Stimulated activated CD4-positive, alpha-beta T cell treated with anti-CD3 and anti-CD28 coated beads, TNF-alpha, amount 100 ng/mL, for 24 hours (primary cell): Measurements from ENCODE around the gene ARHGAP28.

Experiments
- DNase-seq, 3 experiments: peaks; one replicate each; pipeline ENCODE4 v3.0.0-alpha.2; 2020; ENCODE audit warnings: low read depth in 3 of 3

ARHGAP28 gene

GRCh38 chr18:6729247-6730091 lies at the start of gene ARHGAP28:
Gene ARHGAP28 (plus strand): TSS chr18:6729716. CDS start chr18:6729822, 106 bp downstream.
- peak in 1 of 3 experiments; percentile 1 for DNase-seq

DNA sequence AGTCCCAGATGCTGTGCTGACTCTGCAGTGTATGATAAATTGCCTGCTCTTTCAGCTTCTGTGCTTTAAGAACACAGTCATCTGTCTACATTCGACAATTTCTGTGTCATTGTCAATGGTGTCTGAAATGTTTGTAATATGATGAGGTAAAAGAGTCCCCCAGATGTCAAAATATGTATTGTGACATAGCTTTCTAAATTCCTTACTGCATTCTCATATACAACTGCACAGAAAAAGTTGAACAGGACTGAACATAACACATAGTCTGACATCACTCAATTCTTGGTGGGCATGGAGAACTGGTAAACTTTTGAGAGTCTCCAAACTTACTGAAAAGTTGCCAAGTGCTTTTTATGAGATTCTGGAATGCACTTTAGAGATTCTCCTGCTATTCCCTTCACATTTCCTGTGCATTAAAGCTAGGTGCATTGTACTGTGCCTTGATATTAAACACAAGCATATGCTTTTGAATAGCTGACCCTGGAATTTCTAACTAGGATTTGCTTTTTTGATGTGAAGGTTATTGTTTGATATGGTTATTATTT lies 48.1 kb upstream of the ARHGAP28 start:
- no peak for DNase-seq

GRCh38 chr18:6682437-6683111 lies 46.9 kb upstream of the ARHGAP28 start:
- DNase-seq: no peak

DNA sequence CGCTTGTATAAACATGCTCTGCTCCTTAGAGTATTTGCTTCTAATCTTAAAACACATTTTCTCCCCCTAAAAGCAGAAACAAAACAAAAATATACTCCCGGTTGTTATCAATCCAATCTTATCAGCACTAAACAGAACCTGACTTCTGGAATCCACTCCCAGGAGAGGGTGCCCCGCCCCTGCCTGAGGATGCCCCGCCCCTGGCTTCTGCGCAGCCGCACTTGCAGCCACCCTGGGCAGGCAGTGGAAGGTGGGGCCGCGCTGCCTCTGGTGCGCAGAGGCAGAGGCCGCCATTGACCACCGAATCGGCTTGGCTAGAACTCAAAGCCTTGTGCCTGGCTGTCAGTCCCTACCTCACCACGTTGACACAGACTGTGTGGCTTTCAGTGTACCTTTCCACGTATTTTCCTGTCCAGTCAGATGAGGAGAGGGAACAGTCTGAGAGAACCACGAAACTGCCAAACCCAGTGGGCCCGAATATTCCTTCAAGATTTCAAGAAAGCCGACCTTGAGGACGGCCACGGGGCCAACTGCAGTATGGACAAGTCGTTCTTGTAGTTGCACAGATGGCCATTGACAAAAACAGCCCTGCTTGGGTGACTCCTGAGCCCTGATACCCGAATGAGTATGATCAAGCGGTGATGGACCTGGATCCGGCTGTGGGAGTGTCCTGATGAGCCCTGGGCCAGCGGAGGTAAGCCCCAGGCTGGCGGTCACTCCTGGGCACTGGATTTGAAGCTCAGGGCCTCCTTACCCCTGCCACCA lies 46.2 kb upstream of the ARHGAP28 start:
- no peak for DNase-seq

DNA sequence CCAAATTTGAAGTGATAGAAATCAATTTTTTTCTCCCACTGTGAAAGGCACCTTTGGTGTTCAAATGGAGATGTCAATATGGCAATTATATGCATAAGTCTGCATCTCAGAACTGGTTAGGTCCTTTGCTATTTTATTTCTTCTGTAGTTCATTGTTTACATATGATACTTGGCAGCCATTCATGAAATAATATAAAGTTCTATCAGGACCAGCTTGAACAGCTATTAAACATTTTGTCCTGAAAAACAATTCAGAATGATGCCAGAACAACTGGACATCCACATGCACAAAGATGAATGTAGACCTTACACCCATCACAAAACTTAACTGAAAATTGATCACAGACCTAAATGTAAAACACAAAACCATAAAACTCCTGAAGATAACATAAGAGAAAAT lies 41.8 kb upstream of the ARHGAP28 start:
- DNase-seq: no peak

GRCh38 chr18:6708890-6709289 lies 20.6 kb upstream of the ARHGAP28 start:
- no peak for DNase-seq

- DNase-seq: no peak
Measured at GRCh38 chr18:6711467-6711866, 18.0 kb upstream of the ARHGAP28 start.

- no peak for DNase-seq
Measured at GRCh38 chr18:6712401-6712800, 17.1 kb upstream of the ARHGAP28 start.

DNA sequence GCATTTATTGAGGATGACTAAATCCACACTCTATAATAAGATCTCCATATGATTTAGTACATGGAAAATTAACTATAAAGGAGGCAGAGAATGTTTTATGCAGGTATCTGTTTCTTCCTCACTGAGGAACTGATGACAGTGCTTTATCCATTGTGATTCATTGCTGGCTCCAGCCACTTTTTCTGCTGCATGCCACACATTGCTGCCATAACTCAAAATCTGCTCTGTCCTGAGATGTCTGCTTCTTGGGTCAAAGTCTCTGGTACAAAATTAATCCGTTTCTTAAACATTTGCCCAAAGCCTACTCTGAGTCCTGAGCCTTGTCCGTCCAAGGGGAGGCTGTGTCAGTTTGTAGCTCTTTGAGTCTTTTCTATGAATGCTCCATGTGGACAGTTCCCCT lies 15.5 kb upstream of the ARHGAP28 start:
- no peak for DNase-seq

GRCh38 chr18:6718267-6718666 lies 11.2 kb upstream of the ARHGAP28 start:
- no peak for DNase-seq

DNA sequence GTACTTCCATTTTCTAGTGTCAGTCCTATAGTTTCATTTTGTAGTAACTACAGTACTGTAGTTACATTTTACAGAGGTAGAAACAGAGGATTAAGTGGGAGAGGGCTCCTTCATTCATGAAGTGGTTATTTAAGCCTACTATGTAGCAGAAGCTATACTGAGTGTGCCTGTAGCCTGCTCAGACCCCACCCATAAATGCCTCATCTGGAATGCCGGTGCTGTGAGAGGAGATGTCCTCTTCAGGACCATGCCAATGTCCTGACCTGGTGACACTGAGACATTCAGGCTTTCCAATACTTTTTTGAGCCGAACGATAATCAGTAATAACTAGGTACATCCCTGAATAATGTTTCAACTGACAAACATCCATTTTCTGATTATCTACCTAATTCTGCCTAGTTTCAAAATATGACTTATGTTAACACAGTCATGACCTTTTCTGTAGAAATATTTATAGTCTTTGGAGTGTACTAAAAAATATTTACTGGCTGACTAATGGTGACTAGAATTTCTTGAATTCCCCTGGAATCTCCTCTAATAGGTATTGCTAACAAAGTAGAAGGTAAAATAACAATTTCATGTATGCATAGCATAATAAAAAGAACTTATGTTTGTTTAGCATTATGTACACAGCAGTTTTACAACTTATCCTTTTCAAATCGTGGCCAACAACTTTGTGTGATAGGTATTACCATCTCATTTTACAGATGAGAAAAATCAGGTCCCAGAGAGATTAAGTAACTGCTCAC lies 10.2 kb upstream of the ARHGAP28 start:
- no peak for DNase-seq

DNA sequence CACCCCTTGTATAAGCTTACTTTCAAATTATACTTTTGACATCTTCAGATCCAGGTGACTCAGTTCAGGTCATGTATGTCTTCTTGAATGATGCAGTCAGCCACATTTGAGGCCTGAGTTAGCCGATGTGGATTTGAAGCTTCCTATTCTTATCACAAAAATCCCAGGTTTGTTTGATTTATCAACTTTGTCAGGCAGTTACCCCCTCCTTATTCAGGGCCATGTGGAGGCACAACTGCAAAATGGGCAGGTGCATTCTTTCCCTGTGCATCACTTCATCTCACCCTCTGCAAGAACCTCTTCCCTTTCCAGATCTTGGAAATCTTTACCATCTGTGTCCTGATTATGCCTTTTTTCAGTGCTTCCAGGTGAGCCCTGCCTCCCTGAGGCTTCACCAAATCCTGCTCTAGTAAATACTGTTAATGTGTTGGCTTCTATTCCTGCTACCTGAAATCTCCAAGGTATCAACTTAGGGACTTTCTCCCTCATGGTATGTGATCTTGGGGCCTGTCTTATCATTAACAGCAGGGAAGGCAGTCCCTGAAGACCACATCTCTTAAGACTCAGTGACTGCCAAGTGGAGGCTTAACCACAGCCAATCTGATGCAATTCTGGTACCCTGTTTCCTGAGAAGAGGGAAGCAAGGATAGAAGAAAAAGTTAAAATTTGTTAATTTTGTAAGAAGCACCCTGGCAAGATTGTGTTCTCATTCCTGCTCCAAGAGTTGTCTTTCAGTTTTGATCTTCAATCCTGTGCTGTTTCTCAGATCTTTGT lies 9.4 kb upstream of the ARHGAP28 start:
- no peak for DNase-seq

- no peak for DNase-seq
Measured at GRCh38 chr18:6721755-6722154, 7.8 kb upstream of the ARHGAP28 start.

GRCh38 chr18:6722690-6723089 lies 6.8 kb upstream of the ARHGAP28 start:
- no peak for DNase-seq

DNA sequence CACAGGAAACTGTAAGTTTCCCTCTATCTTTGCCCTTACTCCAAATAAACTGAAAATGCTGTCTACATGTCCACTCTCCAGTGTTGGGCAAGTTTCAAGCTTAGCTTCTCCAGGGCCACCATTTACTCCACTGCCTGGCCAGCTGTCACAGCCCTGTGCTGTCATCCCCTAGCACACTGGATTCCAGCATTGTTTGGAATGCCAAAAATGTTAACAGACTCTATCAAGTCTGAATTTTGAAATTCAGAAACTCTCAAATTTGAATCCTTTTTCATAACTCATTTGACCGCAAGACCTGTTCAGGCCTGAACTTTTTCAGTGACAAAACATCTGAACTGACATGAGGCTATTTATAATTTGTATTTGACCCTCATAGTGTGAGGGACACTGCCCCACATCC lies 5.2 kb upstream of the ARHGAP28 start:
- no peak for DNase-seq

DNA sequence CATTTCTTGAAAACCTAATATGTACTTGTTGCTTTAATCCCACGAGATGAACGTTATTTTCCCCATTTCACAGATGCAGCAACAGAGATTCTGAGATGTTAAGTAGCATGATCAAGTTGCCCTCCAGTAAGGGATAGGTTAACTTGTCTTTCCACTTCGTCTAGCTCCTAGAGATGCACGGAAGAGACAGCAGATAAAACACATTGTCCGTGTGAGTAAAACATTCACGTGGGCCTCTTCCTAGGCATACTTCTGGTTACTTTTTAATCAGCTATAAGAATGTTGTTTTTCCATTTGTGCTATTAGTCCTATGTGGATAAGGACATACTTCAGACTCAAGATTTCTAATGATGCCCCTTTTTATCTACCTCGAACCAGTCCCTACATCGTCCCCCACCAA lies 1.2 kb upstream of the ARHGAP28 start:
- DNase-seq: no peak

- no peak for DNase-seq
Measured at GRCh38 chr18:6728809-6729246, 688 bp upstream of the ARHGAP28 start.

- no peak for DNase-seq
Measured at GRCh38 chr18:6730416-6731221, 1.1 kb downstream of the ARHGAP28 start.

DNA sequence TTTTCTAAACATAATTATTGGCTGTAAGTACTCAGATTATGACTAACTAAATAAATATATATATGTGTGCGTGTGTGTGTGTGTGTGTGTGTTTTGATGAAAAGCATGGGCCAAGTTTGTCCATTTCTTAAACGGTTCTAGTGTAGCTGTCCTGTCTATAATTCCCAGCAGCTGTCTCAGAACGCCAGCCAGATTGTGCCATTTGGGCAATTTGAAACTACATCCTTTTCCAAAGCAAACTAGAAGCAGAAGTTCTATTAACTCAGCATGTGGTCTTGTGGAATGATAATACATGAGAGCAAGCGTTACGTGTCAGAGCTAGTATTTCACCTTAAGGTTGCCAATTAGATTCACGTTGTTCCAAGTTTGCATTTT lies 1.7 kb downstream of the ARHGAP28 start:
- no peak for DNase-seq

- no peak for DNase-seq
Measured at GRCh38 chr18:6732952-6733351, 3.4 kb downstream of the ARHGAP28 start.
